ENCODE data around the gene ARID3A. TPM values are rescaled to one million over a fixed set of nuclear protein-coding genes. Genes with fewer than 3 reads are reported as not detected.

Gene ARID3A
- total and polyA plus RNA-seq, 4 donors, result 7.7 to 29.7 (median 19.8) TPM

DNA sequence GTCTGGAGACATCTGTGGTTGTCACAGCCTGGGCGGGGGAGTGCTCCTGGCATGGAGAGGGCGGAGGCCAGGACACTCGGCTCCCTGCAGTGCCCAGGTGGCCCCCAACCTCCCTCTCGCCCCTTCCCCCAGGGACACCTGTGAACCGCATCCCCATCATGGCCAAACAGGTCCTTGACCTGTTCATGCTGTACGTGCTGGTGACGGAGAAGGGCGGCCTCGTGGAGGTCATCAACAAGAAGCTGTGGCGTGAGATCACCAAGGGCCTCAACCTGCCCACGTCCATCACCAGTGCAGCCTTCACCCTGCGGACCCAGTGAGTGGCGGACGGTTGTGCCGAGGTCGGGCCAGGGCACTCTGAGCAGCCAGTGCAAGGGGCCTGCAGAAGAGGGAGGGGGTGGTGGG is 38.3 kb downstream of the ARID3A start:
- Histone ChIP-seq H3K4me3 (no peak overlapping the region), H3K4me1 (ENCODE audit: control insufficient read depth in 5 of 5, insufficient read depth in 5 of 5, low read length in 5 of 5) (peaks cover 0 to 20% (median 6%) of the 10 kb centered on the region in 5 donors), H3K27ac (ENCODE audit: low read depth in 1 of 2, low read length in 1 of 2) (no peak overlapping the region), H3K9ac (ENCODE audit: insufficient read depth in 1 of 2, low read length in 2 of 2) (no peak overlapping the region), H3K9me3 (ENCODE audit: control insufficient read depth in 4 of 4, insufficient read depth in 3 of 4, low read length in 3 of 4) (peaks cover 0 to 2% (median under 1%) of the 10 kb centered on the region in 4 donors), H3K27me3 (ENCODE audit: control insufficient read depth in 3 of 3, insufficient read depth in 3 of 3, low read length in 2 of 3) (no peaks in the 10 kb centered on the region), H3K36me3 (ENCODE audit: control insufficient read depth in 4 of 4, insufficient read depth in 4 of 4, low read length in 4 of 4) (peaks cover 9 to 36% (median 27%) of the 10 kb centered on the region in 4 donors)
- TF ChIP-seq, protein P1, sequence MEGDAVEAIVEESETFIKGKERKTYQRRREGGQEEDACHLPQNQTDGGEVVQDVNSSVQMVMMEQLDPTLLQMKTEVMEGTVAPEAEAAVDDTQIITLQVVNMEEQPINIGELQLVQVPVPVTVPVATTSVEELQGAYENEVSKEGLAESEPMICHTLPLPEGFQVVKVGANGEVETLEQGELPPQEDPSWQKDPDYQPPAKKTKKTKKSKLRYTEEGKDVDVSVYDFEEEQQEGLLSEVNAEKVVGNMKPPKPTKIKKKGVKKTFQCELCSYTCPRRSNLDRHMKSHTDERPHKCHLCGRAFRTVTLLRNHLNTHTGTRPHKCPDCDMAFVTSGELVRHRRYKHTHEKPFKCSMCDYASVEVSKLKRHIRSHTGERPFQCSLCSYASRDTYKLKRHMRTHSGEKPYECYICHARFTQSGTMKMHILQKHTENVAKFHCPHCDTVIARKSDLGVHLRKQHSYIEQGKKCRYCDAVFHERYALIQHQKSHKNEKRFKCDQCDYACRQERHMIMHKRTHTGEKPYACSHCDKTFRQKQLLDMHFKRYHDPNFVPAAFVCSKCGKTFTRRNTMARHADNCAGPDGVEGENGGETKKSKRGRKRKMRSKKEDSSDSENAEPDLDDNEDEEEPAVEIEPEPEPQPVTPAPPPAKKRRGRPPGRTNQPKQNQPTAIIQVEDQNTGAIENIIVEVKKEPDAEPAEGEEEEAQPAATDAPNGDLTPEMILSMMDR (IDR thresholded peaks at IDR 0.05; ENCODE audit: control extremely low read depth, extremely low read depth), result no peak
- DNase-seq, result no peak
- no peak for ATAC-seq (ENCODE audit: insufficient read depth, low FRiP score)
- WGBS, 2 donors, result 97 to 98% methylated on average over 16 of the region's 16 CpGs

DNA sequence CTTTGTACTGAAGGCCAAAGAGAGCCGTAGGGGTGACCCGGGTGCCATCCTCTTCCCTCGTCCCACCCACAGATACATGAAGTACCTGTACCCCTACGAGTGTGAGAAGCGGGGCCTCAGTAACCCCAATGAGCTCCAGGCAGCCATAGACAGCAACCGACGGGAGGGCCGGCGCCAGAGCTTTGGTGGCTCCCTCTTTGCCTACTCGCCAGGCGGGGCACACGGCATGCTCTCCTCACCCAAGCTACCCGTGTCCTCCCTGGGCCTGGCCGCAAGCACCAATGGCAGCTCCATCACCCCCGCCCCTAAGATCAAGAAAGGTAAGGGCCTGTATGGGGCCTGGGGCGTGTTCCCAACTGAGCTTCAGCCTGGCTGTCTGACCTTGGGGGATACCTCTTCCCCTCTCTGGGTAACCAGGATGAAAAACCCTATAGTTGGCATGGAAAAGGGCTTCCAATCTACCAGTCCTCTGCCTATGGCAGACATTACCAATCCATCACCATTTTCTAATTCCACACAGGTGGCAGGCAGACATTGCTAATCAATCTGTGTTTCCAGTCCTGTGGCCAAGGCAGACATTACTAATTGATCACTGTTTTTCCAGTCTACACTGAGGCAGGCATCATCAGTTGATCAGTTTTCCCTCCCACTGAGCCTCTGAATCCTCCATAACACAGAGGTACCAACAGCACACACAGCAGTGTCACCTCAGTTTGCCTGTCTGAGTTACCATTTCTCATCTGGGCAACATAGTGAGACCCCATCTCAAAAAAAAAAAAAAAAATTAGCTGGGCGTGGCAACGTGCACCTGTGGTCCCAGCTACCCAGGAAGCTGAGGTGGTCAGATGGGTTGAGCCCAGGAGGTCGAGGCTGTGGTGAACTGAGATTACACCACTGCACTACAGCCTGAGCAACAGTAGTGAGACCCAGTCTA is 39.2 kb downstream of the ARID3A start:
- ATAC-seq (ENCODE audit: insufficient read depth, low FRiP score) (no peak), DNase-seq (no peak)
- H3K4me3 ChIP-seq, result no peak overlapping the region
- peaks cover 9 to 37% (median 27%) of the 10 kb centered on the region in 4 donors for H3K36me3 ChIP-seq (ENCODE audit: control insufficient read depth in 4 of 4, insufficient read depth in 4 of 4, low read length in 4 of 4)
- H3K27me3 ChIP-seq (ENCODE audit: control insufficient read depth in 3 of 3, insufficient read depth in 3 of 3, low read length in 2 of 3), result no peaks in the 10 kb centered on the region
- H3K9me3 ChIP-seq (ENCODE audit: control insufficient read depth in 4 of 4, insufficient read depth in 3 of 4, low read length in 3 of 4), result peaks cover 0 to 2% (median under 1%) of the 10 kb centered on the region in 4 donors
- no peak overlapping the region for H3K9ac ChIP-seq (ENCODE audit: insufficient read depth in 1 of 2, low read length in 2 of 2)
- H3K4me1 ChIP-seq (ENCODE audit: control insufficient read depth in 5 of 5, insufficient read depth in 5 of 5, low read length in 5 of 5), result peaks cover 0 to 19% (median 6%) of the 10 kb centered on the region in 5 donors
- TF ChIP-seq, protein P1 (IDR thresholded peaks at IDR 0.05; ENCODE audit: control extremely low read depth, extremely low read depth), result no peak
- 97% methylated on average over 19 of the region's 19 CpGs for WGBS, 2 donors
- H3K27ac ChIP-seq (ENCODE audit: low read depth in 1 of 2, low read length in 1 of 2), result no peak overlapping the region

DNA sequence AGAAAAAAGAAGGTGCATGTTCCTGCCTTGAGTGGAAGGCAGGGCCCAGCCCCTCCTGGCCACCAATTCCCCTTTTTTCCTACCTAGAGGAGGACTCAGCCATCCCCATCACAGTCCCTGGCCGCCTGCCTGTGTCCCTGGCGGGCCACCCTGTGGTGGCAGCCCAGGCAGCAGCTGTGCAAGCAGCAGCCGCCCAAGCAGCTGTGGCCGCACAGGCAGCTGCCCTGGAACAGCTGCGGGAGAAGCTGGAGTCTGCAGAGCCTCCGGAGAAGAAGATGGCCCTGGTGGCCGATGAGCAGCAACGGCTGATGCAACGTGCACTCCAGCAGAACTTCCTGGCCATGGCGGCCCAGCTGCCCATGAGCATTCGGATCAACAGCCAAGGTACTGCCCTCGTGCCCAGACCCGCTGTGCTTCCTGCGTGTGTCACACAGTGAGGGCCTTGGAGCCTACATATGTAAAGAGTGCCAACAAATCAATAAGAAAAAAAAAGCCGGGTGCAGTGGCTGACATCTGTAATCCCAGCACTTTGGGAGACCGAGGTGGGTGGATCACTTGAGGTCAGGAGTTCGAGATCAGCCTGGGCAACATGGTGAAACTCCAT is 40.8 kb downstream of the ARID3A start:
- Histone ChIP-seq H3K9ac (ENCODE audit: insufficient read depth in 1 of 2, low read length in 2 of 2) (no peak overlapping the region), H3K9me3 (ENCODE audit: control insufficient read depth in 4 of 4, insufficient read depth in 3 of 4, low read length in 3 of 4) (peaks cover 0 to 8% (median 3%) of the 10 kb centered on the region in 4 donors), H3K36me3 (ENCODE audit: control insufficient read depth in 4 of 4, insufficient read depth in 4 of 4, low read length in 4 of 4) (peaks cover 9 to 47% (median 36%) of the 10 kb centered on the region in 4 donors), H3K27me3 (ENCODE audit: control insufficient read depth in 3 of 3, insufficient read depth in 3 of 3, low read length in 2 of 3) (no peaks in the 10 kb centered on the region), H3K4me1 (ENCODE audit: control insufficient read depth in 5 of 5, insufficient read depth in 5 of 5, low read length in 5 of 5) (peaks cover 0 to 7% (median 2%) of the 10 kb centered on the region in 5 donors), H3K27ac (ENCODE audit: low read depth in 1 of 2, low read length in 1 of 2) (no peak overlapping the region), H3K4me3 (no peak overlapping the region)
- WGBS, 2 donors, result 93 to 95% methylated on average over 17 of the region's 17 CpGs
- no peak for ATAC-seq (ENCODE audit: insufficient read depth, low FRiP score)
- TF ChIP-seq, protein P1 (IDR thresholded peaks at IDR 0.05; ENCODE audit: control extremely low read depth, extremely low read depth), result no peak
- no peak for DNase-seq

All from lung (tissue), 12 donors.